Measurements from ENCODE around the gene DHX15.

Gene DHX15

GRCh38 chr4:24578364-24578763 lies 6.0 kb downstream of the DHX15 start:
- no peak for DNase-seq

- DNase-seq: no peak
Measured at GRCh38 chr4:24576276-24576675, 8.1 kb downstream of the DHX15 start.

GRCh38 chr4:24574236-24574635 lies 10.1 kb downstream of the DHX15 start:
- DNase-seq: no peak

GRCh38 chr4:24573582-24573981 lies 10.8 kb downstream of the DHX15 start:
- no peak for DNase-seq

- no peak for DNase-seq
Measured at GRCh38 chr4:24570574-24571236, 13.6 kb downstream of the DHX15 start.

- DNase-seq: no peak
Measured at GRCh38 chr4:24570172-24570571, 14.2 kb downstream of the DHX15 start.

- DNase-seq: no peak
Measured at GRCh38 chr4:24569662-24570061, 14.7 kb downstream of the DHX15 start.

- no peak for DNase-seq
Measured at GRCh38 chr4:24568425-24568824, 15.9 kb downstream of the DHX15 start.

GRCh38 chr4:24565054-24565453 lies 19.3 kb downstream of the DHX15 start:
- no peak for DNase-seq

GRCh38 chr4:24564488-24564887 lies 19.9 kb downstream of the DHX15 start:
- DNase-seq: no peak

GRCh38 chr4:24561438-24562139 lies 22.8 kb downstream of the DHX15 start:
- DNase-seq: no peak

- no peak for DNase-seq
Measured at GRCh38 chr4:24560868-24561368, 23.4 kb downstream of the DHX15 start.

- no peak for DNase-seq
Measured at GRCh38 chr4:24559889-24560288, 24.5 kb downstream of the DHX15 start.

- no peak for DNase-seq
Measured at GRCh38 chr4:24559032-24559821, 25.1 kb downstream of the DHX15 start.

- no peak for DNase-seq
Measured at GRCh38 chr4:24557026-24558025, 27.0 kb downstream of the DHX15 start.

- no peak for DNase-seq
Measured at GRCh38 chr4:24551492-24552289, 32.7 kb downstream of the DHX15 start.

GRCh38 chr4:24550441-24551175 lies 33.7 kb downstream of the DHX15 start:
- no peak for DNase-seq

GRCh38 chr4:24547979-24548378 lies 36.4 kb downstream of the DHX15 start:
- DNase-seq: no peak

GRCh38 chr4:24544208-24544988 lies 40.0 kb downstream of the DHX15 start:
- no peak for DNase-seq

GRCh38 chr4:24537025-24537424 lies 47.3 kb downstream of the DHX15 start:
- DNase-seq: no peak
